ENCODE results near the gene COPS2. TPM values are rescaled to one million over a fixed set of nuclear protein-coding genes. Genes with fewer than 3 reads are reported as not detected.
"Not testable (repeated sequence)": the region's sequence is repeated elsewhere in the genome, so short reads cannot be mapped to it uniquely, and the experiment has no call there.

COPS2 gene
- total and polyA plus RNA-seq, 2 experiments from 2014 or later = 37.4 to 97.9 TPM

DNA sequence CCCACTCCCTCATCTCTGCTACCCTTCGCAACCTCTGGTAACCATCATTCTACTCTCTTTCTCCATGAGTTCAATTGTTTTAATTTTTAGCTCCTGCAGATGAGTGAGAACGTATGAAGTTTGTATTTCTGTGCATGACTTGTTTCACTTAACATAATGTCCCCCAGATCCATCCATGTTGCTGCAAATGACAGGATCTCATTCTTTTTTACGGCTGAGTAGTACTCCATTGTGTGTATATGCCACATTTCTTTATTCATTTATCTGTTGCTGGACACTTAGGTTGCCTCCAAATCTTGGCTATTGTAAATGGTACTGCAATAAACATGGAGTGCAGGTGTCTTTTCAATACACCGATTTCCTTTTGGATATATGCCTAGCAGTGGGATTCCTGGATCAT lies 26.7 kb upstream of the COPS2 start:
- peaks cover 31% of the 10 kb centered on the region for H3K79me2 ChIP-seq
- WGBS (ENCODE audit: low lambda C conversion rate, missing lambda C conversion rate) = 95% methylated on average over 4 of the region's 4 CpGs
- no peaks in the 10 kb centered on the region for H4K20me1 ChIP-seq (ENCODE audit: insufficient read depth, poor library complexity, severe bottlenecking)

DNA sequence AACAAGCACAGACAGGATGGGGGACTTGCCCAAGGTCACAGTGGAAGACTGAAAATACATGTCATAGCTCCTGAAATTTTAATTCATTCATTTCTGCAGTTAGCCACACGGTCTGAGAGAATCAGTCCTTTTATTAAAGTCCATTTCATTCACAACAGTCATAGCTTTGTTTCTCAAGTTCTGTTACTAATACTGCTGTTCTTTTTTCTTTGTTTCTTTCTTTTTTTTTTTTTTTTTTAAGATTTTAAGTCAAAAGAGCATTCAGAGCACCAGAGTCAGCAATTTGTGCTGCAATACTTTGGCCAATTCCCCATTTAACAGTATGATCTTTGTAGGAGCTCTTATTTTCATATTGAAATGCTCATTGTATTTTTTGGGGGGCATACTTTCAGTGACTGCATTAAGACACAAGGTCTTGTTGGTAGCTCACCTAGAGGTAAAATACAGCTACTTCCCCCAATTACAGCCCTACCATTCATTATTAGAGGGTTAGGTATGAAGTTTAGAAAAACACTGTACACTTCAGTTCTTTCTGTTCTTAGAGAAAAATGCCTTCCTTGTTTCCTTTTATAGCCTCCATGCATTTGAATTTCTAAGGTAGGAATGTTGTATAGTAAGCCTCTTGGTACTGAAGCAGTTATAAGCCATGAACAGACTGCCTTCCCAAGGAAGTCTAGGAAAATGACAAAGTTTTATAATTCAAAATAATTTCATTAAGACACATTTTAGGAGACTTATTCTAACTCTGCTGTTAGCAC lies 24.2 kb upstream of the COPS2 start:
- Histone ChIP-seq H2AFZ (no peak overlapping the region), H3K4me2 (no peak overlapping the region), H4K20me1 (ENCODE audit: insufficient read depth, poor library complexity, severe bottlenecking) (no peaks in the 10 kb centered on the region), H3K4me3 (no peak overlapping the region), H3K9me3 (ENCODE audit: low read depth) (no peaks in the 10 kb centered on the region), H3K9me2 (replicated peaks; ENCODE audit: insufficient read depth) (no peaks in the 10 kb centered on the region), H3K79me2 (peaks cover 22% of the 10 kb centered on the region), H3K27ac (no peak overlapping the region), H3K27me3 (no peaks in the 10 kb centered on the region), H3K4me1 (ENCODE audit: insufficient read depth) (no peaks in the 10 kb centered on the region), H3K36me3 (replicated peaks; ENCODE audit: insufficient read depth, low read depth) (no peaks in the 10 kb centered on the region)
- 89% methylated on average over 1 of the region's 1 CpG for WGBS (ENCODE audit: low lambda C conversion rate, missing lambda C conversion rate)
- no peak for DNase-seq (ENCODE audit: low spot score)
- TF ChIP-seq EZH2phosphoT487 (IDR thresholded peaks at IDR 0.05; ENCODE audit: low read depth, severe bottlenecking, unreplicated experiment) (no peak), EZH2 (IDR thresholded peaks at IDR 0.05; ENCODE audit: borderline replicate concordance) (no peak)
- TF ChIP-seq, protein P1, sequence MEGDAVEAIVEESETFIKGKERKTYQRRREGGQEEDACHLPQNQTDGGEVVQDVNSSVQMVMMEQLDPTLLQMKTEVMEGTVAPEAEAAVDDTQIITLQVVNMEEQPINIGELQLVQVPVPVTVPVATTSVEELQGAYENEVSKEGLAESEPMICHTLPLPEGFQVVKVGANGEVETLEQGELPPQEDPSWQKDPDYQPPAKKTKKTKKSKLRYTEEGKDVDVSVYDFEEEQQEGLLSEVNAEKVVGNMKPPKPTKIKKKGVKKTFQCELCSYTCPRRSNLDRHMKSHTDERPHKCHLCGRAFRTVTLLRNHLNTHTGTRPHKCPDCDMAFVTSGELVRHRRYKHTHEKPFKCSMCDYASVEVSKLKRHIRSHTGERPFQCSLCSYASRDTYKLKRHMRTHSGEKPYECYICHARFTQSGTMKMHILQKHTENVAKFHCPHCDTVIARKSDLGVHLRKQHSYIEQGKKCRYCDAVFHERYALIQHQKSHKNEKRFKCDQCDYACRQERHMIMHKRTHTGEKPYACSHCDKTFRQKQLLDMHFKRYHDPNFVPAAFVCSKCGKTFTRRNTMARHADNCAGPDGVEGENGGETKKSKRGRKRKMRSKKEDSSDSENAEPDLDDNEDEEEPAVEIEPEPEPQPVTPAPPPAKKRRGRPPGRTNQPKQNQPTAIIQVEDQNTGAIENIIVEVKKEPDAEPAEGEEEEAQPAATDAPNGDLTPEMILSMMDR (IDR thresholded peaks at IDR 0.05; ENCODE audit: poor library complexity) = no peak

More for the DNA sequence above, 26.7 kb upstream of the COPS2 start:
- Histone ChIP-seq H2AFZ (no peak overlapping the region), H3K4me3 (no peak overlapping the region), H3K4me1 (ENCODE audit: insufficient read depth) (no peaks in the 10 kb centered on the region), H3K9me2 (replicated peaks; ENCODE audit: insufficient read depth) (no peaks in the 10 kb centered on the region), H3K27me3 (no peaks in the 10 kb centered on the region), H3K27ac (no peak overlapping the region), H3K4me2 (no peak overlapping the region), H3K9me3 (ENCODE audit: low read depth) (no peaks in the 10 kb centered on the region), H3K36me3 (replicated peaks; ENCODE audit: insufficient read depth, low read depth) (no peaks in the 10 kb centered on the region)
- DNase-seq (ENCODE audit: low spot score) = no peak
- no peak for TF ChIP-seq EZH2 (IDR thresholded peaks at IDR 0.05; ENCODE audit: borderline replicate concordance)
- TF ChIP-seq, protein P1 (IDR thresholded peaks at IDR 0.05; ENCODE audit: poor library complexity) = no peak
- TF ChIP-seq EZH2phosphoT487 (IDR thresholded peaks at IDR 0.05; ENCODE audit: low read depth, severe bottlenecking, unreplicated experiment) = no peak

DNA sequence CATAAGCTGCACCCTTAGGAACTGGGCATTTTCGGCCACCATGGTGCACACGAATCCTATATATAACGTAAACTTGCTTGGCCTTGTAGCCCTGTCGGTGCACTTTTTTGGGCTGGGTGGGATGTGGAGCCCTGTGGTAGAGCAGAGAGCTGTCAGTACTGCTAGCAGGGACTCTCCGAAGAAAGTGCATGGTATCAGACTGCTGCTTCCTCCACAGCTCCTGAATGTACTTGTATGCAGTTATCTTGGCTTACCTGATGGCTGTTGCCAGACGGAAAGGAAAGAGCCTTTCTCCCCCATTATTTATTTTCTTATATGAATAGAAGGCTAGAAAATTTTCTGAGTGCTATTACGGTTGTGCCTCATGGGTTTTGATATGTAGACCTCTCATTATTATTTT lies 23.1 kb upstream of the COPS2 start:
- 86% methylated on average over 7 of the region's 7 CpGs for WGBS (ENCODE audit: low lambda C conversion rate, missing lambda C conversion rate)
- no peak overlapping the region for H3K4me3 ChIP-seq
- peaks cover 32% of the 10 kb centered on the region for H3K79me2 ChIP-seq
- H3K27me3 ChIP-seq = no peaks in the 10 kb centered on the region
- DNase-seq (ENCODE audit: low spot score) = no peak
- no peaks in the 10 kb centered on the region for H3K9me2 ChIP-seq (replicated peaks; ENCODE audit: insufficient read depth)
- H3K4me2 ChIP-seq = no peak overlapping the region
- no peak overlapping the region for H3K27ac ChIP-seq
- H2AFZ ChIP-seq = no peak overlapping the region
- H4K20me1 ChIP-seq (ENCODE audit: insufficient read depth, poor library complexity, severe bottlenecking) = no peaks in the 10 kb centered on the region
- H3K4me1 ChIP-seq (ENCODE audit: insufficient read depth) = no peaks in the 10 kb centered on the region
- no peaks in the 10 kb centered on the region for H3K9me3 ChIP-seq (ENCODE audit: low read depth)
- no peak for TF ChIP-seq EZH2 (IDR thresholded peaks at IDR 0.05; ENCODE audit: borderline replicate concordance)
- no peak for TF ChIP-seq EZH2phosphoT487 (IDR thresholded peaks at IDR 0.05; ENCODE audit: low read depth, severe bottlenecking, unreplicated experiment)
- TF ChIP-seq, protein P1 (IDR thresholded peaks at IDR 0.05; ENCODE audit: poor library complexity) = no peak
- no peaks in the 10 kb centered on the region for H3K36me3 ChIP-seq (replicated peaks; ENCODE audit: insufficient read depth, low read depth)

DNA sequence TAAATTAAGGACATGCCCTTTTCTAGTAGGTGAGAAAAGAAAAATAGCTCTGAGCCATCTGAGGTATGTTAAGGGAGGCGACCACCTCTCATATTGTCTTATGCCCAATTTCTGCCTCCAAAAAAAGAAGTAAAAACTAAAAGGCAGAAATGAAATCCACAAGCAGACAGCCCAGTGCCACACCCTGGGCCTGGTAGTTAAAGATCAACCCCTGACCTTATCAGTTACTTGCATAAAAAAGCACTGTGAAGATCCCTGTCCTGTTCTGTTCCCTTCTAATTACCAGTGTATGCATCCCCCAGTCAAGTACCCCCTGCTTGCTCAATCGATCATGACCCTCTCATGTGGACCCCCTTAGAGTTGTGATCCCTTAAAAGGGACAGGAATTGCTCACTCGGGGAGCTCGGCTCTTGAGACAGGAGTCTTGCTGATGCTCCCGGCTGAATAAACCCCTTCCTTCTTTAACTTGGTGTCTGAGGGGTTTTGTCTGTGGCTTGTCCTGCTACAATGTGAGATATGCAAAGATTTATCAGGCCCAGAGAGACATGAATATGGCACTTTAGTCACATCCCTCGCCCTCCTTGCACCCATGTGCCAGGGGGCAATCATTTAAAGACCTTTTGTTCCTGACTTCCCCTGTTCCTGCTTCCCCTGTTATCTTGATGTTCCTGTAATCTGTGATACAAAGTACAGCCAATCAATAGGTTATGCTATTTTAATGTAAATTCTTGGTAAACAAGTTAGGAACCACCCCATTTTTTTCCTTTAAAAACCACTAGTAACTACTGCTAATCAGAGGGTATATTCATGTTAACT lies 20.4 kb upstream of the COPS2 start:
- not testable (repeated sequence) for H4K20me1 ChIP-seq (ENCODE audit: insufficient read depth, poor library complexity, severe bottlenecking); H3K36me3 ChIP-seq (replicated peaks; ENCODE audit: insufficient read depth, low read depth); DNase-seq (ENCODE audit: low spot score); H3K9me3 ChIP-seq (ENCODE audit: low read depth); H2AFZ ChIP-seq; H3K27me3 ChIP-seq; H3K27ac ChIP-seq; H3K4me2 ChIP-seq; H3K4me3 ChIP-seq; H3K9me2 ChIP-seq (replicated peaks; ENCODE audit: insufficient read depth)
- WGBS (ENCODE audit: low lambda C conversion rate, missing lambda C conversion rate) = 95% methylated on average over 6 of the region's 6 CpGs
- H3K4me1 ChIP-seq (ENCODE audit: insufficient read depth) = peaks cover 10% of the 10 kb centered on the region
- H3K79me2 ChIP-seq = peaks cover 48% of the 10 kb centered on the region
